Sigmoid colon (tissue), 7 donors: ENCODE results near the gene ZBED1. TPM values are rescaled to one million over a fixed set of nuclear protein-coding genes. Genes with fewer than 3 reads are reported as not detected.
"Not testable (repeated sequence)": the region's sequence is repeated elsewhere in the genome, so short reads cannot be mapped to it uniquely, and the experiment has no call there.

Source experiments
- DNase-seq: peaks from one replicate; pipeline ENCODE4 v3.0.0-alpha.2; 2019
- H3K27ac ChIP-seq, 4 donors: fragments of 200-600 bp; sonication (generic); one replicate each; pipeline ENCODE4 v1.5.1; 2016 to 2019; ENCODE audit warnings: mild to moderate bottlenecking in 1 of 4
- H3K27me3 ChIP-seq, 3 donors: fragments of 200-600 bp; sonication (generic); one replicate each; pipeline ENCODE4 v1.5.1; 2019; ENCODE audit warnings: mild to moderate bottlenecking in 1 of 3
- H3K36me3 ChIP-seq, 4 donors: fragments of 200-600 bp; sonication (generic); one replicate each; pipeline ENCODE4 v1.5.1; 2016 to 2019
- H3K4me1 ChIP-seq, 4 donors: fragments of 200-600 bp; sonication (generic); one replicate each; pipeline ENCODE4 v1.5.1; 2017 to 2019
- H3K4me3 ChIP-seq, 4 donors: fragments of 200-600 bp; sonication (generic); one replicate each; pipeline ENCODE4 v1.5.1; 2017 to 2019; ENCODE audit warnings: mild to moderate bottlenecking in 2 of 4, moderate library complexity in 1 of 4
- H3K9me3 ChIP-seq, 4 donors: fragments of 200-600 bp in 3 of 4; sonication (generic) in 3 of 4; one replicate each; pipeline versions ENCODE4 v1.5.1 to v1.6.1; 2013 to 2019
- EP300 ChIP-seq, 4 donors: sonication (generic); formaldehyde crosslinking; IDR thresholded peaks; one replicate each; pipeline ENCODE4 v1.6.1; 2017; ENCODE audit warnings: antibody characterized with exemption in 4 of 4
- POLR2A ChIP-seq, 2 donors: fragments of 450-650 bp; IDR thresholded peaks; one replicate each; pipeline ENCODE4 v1.6.1; 2016; ENCODE audit warnings: antibody characterized with exemption in 2 of 2, mild to moderate bottlenecking in 2 of 2, moderate library complexity in 2 of 2
- POLR2AphosphoS5 ChIP-seq, 4 donors: sonication (generic); formaldehyde crosslinking; IDR thresholded peaks; one replicate each; pipeline ENCODE4 v1.6.1; 2017; ENCODE audit warnings: antibody characterized with exemption in 4 of 4
- WGBS, 2 donors: extraction: QIAGEN DNeasy Blood & Tissue Kit; methylation state at CpG; one replicate each; pipeline ENCODE4 v1.1.7; 2013; 5-methylcytosine and 5-hydroxymethylcytosine counted together
- intact Hi-C: fragments of 100-400 bp; cut with DNase I; formaldehyde crosslinking; loops from one replicate; pipeline ENCODE4 v1.15.1; 2023
- polyA plus RNA-seq, 3 donors: library from polyadenylated mRNA; stranded (reverse); fragments of 200-250 nt; gene quantifications; one replicate each; pipeline ENCODE4 v1.2.3, GENCODE V29; 2013
- total RNA-seq, 4 donors: library from RNA; depleted of rRNA; stranded (reverse); fragments of >200 nt; gene quantifications; one replicate each; pipeline ENCODE4 v1.1.0, GENCODE V29; 2016
- TF ChIP-seq, protein P1 (sequence below), 4 experiments: fragments of 450-650 bp in 3 of 4; fragments of 200-600 bp in 1 of 4; IDR thresholded peaks; one replicate each; pipeline ENCODE4 v1.5.1; 2016 to 2019; ENCODE audit warnings: antibody characterized with exemption in 4 of 4, mild to moderate bottlenecking in 3 of 4, moderate library complexity in 2 of 4
- donor health status: healthy with polysubstance abuse.
- donor health status: Bipolar disorder and iron deficiency.
- donor health status: healthy.

Gene ZBED1
- total and polyA plus RNA-seq, 7 donors = 24.6 to 35.6 (median 28.5) TPM

- intact Hi-C loops = no loop called here
- TF ChIP-seq POLR2A (IDR thresholded peaks at IDR 0.05) (no peak), POLR2AphosphoS5 (IDR thresholded peaks at IDR 0.05) (no peak), EP300 (IDR thresholded peaks at IDR 0.05) (no peak)
- TF ChIP-seq, protein P1, sequence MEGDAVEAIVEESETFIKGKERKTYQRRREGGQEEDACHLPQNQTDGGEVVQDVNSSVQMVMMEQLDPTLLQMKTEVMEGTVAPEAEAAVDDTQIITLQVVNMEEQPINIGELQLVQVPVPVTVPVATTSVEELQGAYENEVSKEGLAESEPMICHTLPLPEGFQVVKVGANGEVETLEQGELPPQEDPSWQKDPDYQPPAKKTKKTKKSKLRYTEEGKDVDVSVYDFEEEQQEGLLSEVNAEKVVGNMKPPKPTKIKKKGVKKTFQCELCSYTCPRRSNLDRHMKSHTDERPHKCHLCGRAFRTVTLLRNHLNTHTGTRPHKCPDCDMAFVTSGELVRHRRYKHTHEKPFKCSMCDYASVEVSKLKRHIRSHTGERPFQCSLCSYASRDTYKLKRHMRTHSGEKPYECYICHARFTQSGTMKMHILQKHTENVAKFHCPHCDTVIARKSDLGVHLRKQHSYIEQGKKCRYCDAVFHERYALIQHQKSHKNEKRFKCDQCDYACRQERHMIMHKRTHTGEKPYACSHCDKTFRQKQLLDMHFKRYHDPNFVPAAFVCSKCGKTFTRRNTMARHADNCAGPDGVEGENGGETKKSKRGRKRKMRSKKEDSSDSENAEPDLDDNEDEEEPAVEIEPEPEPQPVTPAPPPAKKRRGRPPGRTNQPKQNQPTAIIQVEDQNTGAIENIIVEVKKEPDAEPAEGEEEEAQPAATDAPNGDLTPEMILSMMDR (IDR thresholded peaks at IDR 0.05) = no peak
- WGBS, 2 donors = 49 to 75% methylated on average over 8 of the region's 8 CpGs
- no peaks in the 10 kb centered on the region for H3K4me1 ChIP-seq
- H3K36me3 ChIP-seq = no peaks in the 10 kb centered on the region
- no peak overlapping the region for H3K27ac ChIP-seq
- no peak overlapping the region for H3K4me3 ChIP-seq
- H3K27me3 ChIP-seq = no peaks in the 10 kb centered on the region
- DNase-seq = peak; percentile 13
- H3K9me3 ChIP-seq = no peaks in the 10 kb centered on the region
Measured at GRCh38 chrX:2507904-2508627, 7.3 kb upstream of the ZBED1 start.

- H3K27me3 ChIP-seq = no peaks in the 10 kb centered on the region
- H3K36me3 ChIP-seq = no peaks in the 10 kb centered on the region
- DNase-seq = no peak
- no peaks in the 10 kb centered on the region for H3K4me1 ChIP-seq
- 87 to 90% methylated on average over 3 of the region's 3 CpGs for WGBS, 2 donors
- no peaks in the 10 kb centered on the region for H3K9me3 ChIP-seq
- H3K4me3 ChIP-seq = no peak overlapping the region
- intact Hi-C loops = no loop called here
- TF ChIP-seq POLR2A (IDR thresholded peaks at IDR 0.05) (no peak), EP300 (IDR thresholded peaks at IDR 0.05) (no peak), POLR2AphosphoS5 (IDR thresholded peaks at IDR 0.05) (no peak)
- TF ChIP-seq, protein P1 (IDR thresholded peaks at IDR 0.05) = no peak
- no peak overlapping the region for H3K27ac ChIP-seq
Measured at GRCh38 chrX:2507196-2507595, 6.4 kb upstream of the ZBED1 start.

- 91 to 93% methylated on average over 8 of the region's 8 CpGs for WGBS, 2 donors
- DNase-seq, H3K36me3 ChIP-seq, intact Hi-C loops, H3K27ac ChIP-seq, H3K4me1 ChIP-seq, H3K9me3 ChIP-seq, H3K4me3 ChIP-seq, H3K27me3 ChIP-seq: not testable (repeated sequence)
Measured at GRCh38 chrX:2505341-2505740, 4.6 kb upstream of the ZBED1 start.

DNA sequence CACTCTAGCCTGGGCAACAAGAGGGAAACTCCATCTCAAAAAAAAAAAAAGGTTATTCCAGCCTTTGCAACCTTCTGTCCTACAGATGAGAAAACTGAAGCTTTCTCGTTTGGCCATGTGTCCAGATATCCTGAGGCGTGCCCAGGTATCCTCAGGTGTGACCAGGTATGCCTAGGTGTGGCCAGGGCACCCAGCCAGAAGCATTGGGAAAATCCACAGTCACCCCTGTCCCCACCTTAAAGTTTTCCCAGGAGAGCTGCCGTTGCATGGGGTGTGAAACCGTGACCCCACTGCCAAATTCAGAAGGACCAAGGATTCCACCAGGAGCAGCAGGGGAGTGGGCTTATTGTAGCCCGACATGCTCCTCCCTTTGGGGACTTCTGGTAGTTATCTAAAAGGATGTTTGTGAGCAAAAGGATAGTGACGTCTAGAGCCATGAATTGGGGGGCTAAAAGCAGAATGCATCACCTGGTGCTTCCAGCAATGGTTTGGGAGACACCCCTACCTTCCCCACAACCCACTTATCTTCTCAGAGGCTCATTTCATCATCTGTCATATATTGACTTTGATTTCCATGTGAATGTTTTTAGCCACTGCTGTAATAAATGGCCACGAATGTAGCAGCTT lies 4.0 kb upstream of the ZBED1 start:
- Histone ChIP-seq H3K4me1 (peaks cover 0 to 4% (median under 1%) of the 10 kb centered on the region in 4 donors), H3K27ac (no peak overlapping the region), H3K4me3 (no peak overlapping the region), H3K36me3 (no peaks in the 10 kb centered on the region), H3K9me3 (no peaks in the 10 kb centered on the region), H3K27me3 (no peaks in the 10 kb centered on the region)
- intact Hi-C loops = loop anchor here (5.0 kb wide), 2 partner anchors 87 to 913 kb away; partner anchors contain the start of gene AKAP17A
- TF ChIP-seq EP300 (IDR thresholded peaks at IDR 0.05) = no peak
- TF ChIP-seq, protein P1 (IDR thresholded peaks at IDR 0.05) = no peak
- no peak for TF ChIP-seq POLR2A (IDR thresholded peaks at IDR 0.05)
- no peak for TF ChIP-seq POLR2AphosphoS5 (IDR thresholded peaks at IDR 0.05)
- WGBS, 2 donors = 68 to 69% methylated on average over 7 of the region's 7 CpGs
- no peak for DNase-seq

DNA sequence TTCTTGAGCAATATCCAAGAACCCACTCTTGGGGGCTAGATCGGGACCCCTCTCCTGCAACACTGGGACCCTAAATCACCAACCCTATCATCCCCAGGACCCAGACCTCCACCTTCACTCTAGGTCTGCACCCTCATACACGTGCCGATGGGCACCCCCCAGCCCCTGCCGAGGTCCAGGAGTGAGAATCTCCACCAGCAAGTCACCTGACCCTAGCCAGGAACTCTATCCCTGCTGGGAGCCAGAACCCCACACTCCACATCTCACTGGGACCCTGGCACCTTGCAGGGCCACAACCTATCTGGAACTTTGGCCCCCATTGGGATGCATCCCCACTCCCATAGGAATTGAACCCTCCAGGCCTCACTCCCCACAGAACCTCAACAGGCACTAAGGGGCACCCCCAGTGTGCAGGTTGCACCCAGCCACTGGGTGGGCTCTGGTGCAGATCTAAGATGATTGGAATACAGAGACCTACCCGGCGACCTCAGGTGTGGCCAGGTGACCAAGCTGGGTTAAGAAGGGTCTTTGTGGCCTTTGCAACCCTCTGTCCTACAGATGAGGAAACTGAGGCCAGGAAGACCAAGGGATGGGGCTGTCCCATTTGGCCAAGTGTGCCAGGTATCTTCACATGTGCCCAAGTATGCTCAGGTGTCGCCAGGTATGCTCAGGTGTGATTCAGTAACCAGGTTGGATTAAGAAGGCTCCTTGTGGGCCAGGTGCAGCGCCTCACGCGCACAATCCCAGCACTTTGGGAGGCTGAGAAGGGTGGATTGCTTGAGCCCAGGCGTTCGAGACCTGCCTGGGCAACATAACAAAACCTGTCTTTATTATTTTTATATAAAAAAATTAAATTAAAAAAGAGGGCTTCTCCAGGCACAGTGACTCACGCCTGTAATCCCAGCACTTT lies 3.1 kb upstream of the ZBED1 start:
- WGBS, 2 donors = 93 to 97% methylated on average over 13 of the region's 13 CpGs
- no peak overlapping the region for H3K4me3 ChIP-seq
- H3K27ac ChIP-seq = no peak overlapping the region
- no peak for TF ChIP-seq EP300 (IDR thresholded peaks at IDR 0.05)
- TF ChIP-seq, protein P1 (IDR thresholded peaks at IDR 0.05) = no peak
- DNase-seq = peak; percentile 27
- intact Hi-C loops = loop anchor here (5.0 kb wide), 2 partner anchors 88 to 912 kb away; partner anchors contain the start of gene AKAP17A
- H3K36me3 ChIP-seq = no peaks in the 10 kb centered on the region
- no peaks in the 10 kb centered on the region for H3K9me3 ChIP-seq
- H3K4me1 ChIP-seq = peaks cover 0 to 14% (median 10%) of the 10 kb centered on the region in 4 donors
- no peaks in the 10 kb centered on the region for H3K27me3 ChIP-seq
